Left cardiac atrium (tissue), 4 donors: ENCODE results near the gene CD300LD. TPM values are rescaled to one million over a fixed set of nuclear protein-coding genes. Genes with fewer than 3 reads are reported as not detected.
A peak's percentile ranks its signal among the peaks of the same experiment; 100 is the strongest.

Experiments used
- ATAC-seq, 2 donors: fragments of 200-7000 bp; cut with Tn5 transposase; one replicate each; pipeline ENCODE4 v1.9.1; 2020; ENCODE audit warnings: mild to moderate bottlenecking in 2 of 2, moderate library complexity in 2 of 2
- DNase-seq: peaks from one replicate; pipeline ENCODE4 v3.0.0-alpha.2; 2020
- intact Hi-C, 2 donors: fragments of 100-400 bp; cut with DNase I; formaldehyde crosslinking; loops; one replicate each; pipeline versions ENCODE4 v1.14.1 to v1.15.1; 2022 to 2023
- total RNA-seq, 2 donors: library from RNA; stranded (reverse); fragmentation: NEBNext Ultra II Directional; extraction: Animal tissue kit (Norgen Biotek cat#: 25700); gene quantifications; one replicate each; pipeline ENCODE4 v1.2.1, GENCODE V29; 2021
- donor health status: DM: no; HTN: yes; CAD: no.
- donor health status: DM: no; HTN: yes; CAD: no; lungs with severe emphysema.
- donor health status: DM: yes; HTN: yes; CAD: no.
- donor health status: Dilated cardiomyopathy.

Gene CD300LD
- total RNA-seq, 2 donors from 2014 or later: not detected

DNA sequence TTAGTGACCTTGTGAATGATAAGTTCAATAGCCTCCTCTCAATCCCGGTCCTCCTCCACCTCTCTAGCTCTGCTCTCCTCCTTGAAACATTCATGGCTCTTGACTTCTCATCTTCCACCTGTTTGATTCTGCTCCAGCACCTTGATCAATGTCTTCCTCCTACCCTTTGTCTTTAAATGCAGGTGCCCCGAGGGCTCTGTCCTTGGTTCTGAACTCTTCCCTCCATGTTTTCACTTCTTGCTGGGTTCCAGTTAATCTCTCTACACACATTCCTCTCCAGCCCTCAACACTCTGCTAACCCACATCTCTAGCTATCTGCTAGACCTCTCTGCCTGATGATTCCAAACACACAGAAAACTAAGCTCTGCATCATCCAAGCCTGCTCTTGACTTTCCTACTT, 18.0 kb upstream of the CD300LD start:
- ATAC-seq (no peak), DNase-seq (no peak)
- intact Hi-C loops: no loop called here

DNA sequence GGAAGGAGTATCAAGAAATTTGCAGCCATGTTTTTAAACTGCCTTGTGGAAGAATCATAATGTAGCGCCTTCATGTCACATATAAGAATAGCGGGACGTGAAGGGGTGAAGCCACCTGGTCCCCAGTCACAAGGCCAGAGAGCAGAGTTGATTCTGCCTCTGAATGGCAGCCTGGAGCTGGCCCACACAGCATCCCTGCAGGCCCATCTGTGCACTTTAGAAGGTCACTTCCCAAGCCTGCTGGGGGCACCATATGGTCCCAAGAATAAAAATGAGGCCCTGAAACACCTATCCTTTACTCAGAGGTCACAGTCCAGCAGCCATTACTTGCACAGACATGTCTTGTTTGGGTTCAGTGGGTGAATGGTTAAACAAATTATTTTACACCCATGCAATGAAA, 16.4 kb upstream of the CD300LD start:
- DNase-seq (no peak), ATAC-seq (no peak)
- intact Hi-C loops: no loop called here

DNA sequence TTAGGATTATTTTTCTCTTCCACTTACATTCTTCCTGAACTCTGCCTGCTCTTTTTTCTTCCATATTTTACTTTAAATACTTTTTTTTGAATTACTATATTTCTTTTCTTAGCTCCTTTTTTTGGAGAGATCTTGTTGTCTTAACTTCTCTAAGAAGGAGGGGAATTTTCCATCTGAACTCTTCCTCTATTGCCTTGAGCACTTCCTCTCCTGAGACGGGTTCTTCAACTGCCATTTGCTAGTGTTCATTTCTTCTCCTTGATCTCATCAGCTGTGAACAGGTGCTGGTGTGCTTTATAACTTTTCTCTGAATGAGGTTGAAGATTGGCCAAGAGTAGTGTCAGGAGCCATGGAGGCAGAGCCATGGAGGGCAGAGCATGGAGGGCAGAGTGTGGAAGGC, 15.1 kb upstream of the CD300LD start:
- DNase-seq (no peak), ATAC-seq (no peak)
- intact Hi-C loops: no loop called here

DNA sequence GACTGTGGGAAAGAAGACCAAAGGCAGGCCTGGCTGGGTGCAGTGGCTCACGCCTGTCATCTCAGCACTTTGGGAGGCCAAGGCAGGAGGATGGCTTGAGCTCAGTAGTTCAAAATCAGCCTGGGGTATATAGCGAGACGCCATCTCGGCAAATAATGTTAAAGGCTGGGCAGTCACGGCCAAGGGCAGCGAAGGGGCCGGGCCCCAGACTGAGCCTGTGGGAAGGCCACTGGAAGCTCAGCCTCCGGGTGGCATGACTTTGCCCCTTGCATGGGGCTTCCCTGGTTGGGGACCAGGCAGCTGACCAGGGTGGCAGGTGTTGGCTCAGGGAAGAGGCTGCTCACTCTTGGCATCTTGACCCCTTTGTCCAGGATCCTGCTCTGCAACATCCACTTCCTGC, 14.0 kb upstream of the CD300LD start:
- no peak for ATAC-seq
- no peak for DNase-seq
- intact Hi-C loops: no loop called here

DNA sequence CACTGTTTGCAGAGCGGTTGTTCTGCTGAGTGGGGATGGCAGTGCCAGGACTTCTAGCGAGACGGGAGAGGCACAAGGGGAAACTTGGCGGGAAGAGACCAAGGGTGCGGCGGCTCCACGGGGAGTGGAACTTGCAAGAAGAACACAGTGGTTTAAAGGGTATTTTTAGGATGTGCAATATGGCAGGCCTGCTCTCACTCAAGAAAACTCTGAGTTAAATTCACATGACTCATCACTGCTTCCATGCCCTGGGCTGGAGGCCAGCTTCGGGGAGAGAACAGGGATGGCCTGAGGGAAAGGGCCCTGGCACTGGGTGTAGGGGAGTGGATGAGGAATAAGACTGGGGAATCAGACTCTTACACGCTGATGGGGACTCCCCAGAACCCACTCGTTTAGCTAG, 13.3 kb upstream of the CD300LD start:
- DNase-seq (peak; percentile 72), ATAC-seq (peak; percentile 83 to 90)
- intact Hi-C loops: no loop called here

DNA sequence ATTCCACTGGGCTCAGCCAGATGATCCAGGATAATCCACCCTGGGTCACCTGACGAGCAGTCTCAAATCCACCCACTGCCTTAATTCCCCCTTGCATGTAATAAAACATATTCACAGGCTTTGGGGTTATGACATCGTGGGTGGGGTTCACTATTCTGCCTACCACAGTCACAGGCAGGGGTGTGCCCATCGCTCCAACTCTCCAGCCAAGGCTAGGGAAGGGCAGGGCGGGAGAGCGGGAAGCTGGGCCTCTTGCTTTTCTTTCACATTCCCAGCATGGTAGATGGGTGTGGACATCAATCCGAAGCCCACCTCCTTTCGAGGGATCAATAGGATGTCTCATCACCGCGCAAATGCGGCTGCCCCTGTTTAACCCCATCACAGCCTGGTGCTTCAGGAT, 12.7 kb upstream of the CD300LD start:
- DNase-seq (no peak), ATAC-seq (no peak)
- intact Hi-C loops: no loop called here

DNA sequence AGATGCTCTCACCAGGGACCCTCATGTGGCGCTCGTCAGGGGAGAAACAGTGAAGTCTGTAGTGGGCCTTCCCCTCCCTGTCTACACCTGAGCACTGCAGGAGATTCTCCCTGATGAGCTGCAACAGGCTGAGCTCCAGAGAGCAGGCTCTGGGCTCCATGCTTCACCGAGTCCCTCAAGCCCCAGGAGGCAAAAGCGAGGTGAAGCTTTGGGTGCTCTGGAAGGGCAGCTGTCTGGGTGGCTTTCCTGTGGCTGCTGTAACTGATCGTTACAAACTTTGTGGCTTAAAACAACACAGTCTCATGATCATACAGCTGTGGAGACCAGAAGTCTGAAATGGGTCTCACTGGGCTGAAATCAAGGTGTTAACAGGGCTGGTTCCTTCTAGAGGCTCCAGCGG, 12.1 kb upstream of the CD300LD start:
- intact Hi-C loops: no loop called here
- no peak for ATAC-seq
- DNase-seq: no peak

DNA sequence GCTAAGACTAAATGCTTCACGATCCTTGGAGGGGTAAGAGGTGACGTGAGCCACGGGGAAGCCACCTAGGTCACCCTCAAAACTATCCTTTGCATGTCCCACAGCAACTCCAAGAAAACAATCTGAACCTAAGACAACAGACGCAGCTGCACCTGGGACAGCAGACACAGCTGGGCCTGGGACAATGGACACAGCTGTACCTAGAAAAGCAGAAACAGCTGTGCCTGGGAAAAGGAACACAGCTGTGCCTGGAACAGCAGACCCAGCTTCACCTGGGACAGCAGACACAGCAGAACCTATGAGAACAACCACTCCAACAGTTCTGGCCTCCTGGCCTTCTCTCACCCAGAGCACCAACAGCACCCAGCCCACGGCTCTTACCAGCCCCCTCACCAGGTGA, 11.7 kb upstream of the CD300LD start:
- intact Hi-C loops: no loop called here
- DNase-seq (no peak), ATAC-seq (no peak)

DNA sequence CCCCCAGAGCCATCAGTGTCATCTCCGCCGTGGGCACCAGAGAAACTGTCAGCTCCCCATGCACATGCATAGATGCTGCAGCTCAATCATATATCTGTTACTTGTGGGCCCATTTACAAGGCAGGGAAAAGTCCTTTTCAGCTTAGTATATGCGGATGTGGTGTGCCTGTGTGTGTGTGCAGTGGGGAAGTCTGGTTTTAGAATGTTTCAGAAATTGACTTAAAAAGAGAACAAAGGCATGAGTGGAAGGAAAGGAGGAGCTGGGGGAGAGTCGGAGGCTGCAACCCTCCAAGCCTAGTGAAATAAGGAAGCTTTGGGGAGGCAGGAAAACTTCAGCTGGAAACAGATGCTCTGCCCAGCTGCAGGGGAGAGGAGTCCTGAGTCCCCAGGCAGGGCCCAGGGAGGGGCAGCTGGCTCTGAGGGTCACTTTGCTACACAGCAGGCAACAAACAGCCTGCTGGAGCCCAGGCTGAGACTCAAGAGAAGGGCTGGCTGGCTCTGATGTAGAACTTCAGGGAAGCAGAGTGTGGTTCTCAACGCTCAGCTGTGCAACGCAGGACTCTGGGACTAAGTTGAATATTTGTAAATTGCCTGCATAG, 11.1 kb upstream of the CD300LD start:
- DNase-seq (no peak), ATAC-seq (no peak)
- intact Hi-C loops: no loop called here

DNA sequence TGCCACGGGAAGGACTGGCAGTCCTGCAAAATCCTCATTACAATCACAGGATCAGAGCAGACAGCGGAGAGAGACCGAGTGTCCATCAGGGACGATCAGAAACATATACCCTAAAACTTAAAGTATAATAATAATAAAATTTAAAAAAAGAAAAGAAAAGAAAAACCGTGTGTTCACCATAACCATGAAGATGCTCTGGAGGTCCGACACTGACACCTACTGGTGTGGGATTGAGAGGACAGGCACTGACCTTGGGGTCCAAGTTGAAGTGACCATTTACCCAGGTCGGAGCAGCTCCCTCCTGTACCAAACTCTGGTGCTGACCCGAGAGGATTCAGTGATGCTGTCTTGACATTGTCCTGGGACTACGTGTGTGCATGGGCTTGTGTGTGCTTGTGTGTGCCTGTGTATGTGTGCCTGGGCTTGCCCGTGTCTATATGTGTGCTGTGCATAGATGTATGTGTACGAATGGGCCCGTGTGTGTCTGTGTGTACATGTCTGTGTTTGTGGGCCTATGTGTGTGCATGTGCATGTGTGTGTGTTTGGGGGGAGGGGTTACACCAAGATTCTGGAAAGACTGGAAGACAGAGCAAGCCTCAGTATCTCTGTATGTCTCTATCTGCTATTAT, 10.0 kb upstream of the CD300LD start:
- intact Hi-C loops: no loop called here
- DNase-seq (no peak), ATAC-seq (peak in 1 of 2 donors; percentile 18)

DNA sequence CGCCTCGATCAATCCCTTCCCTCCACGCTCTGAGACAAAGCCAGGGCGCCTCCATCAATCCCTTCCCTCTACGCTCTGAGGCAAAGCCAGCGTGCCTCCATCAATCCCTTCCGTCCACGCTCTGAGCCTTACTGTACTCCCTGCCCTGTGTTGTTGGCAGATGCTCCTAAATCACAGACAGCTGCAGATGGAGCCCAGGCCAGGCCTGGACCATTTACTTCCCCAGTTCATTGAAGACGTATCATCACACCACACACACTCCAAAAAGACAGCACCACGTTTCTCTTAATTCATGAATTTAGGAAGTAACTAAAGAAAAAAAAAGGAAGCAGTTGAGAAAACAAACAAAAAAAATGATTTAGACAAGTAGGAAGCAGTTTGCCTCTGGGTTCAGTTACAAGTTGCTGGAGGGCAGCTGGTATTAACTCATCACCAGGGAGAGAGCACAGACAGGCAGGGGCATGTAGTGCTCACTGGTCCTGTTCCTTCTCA, 7.4 kb upstream of the CD300LD start:
- DNase-seq: no peak

DNA sequence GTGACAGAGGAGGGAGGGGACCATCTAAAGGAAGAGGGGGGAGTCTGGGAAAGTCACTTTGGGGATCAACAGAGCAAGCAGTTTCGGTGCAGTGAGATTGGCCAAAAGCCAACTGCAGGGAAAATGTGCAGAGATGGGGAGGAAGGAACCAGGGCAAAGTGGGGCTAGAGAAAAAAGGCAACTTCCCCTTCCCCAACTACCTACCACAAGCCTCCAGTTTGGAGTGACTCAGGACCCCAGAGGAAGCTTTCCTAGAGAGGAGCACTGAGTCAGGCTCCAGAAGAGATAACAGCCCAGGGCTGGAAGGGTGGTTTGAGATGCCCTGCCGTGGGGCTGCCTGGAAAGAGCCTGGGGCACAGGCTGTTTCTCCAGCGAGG, 6.9 kb upstream of the CD300LD start:
- peak in 1 of 2 donors; percentile 40 for ATAC-seq
- DNase-seq: no peak
- intact Hi-C loops: no loop called here

More for the DNA sequence above, 7.4 kb upstream of the CD300LD start:
- ATAC-seq: peak in 1 of 2 donors; percentile 69
- intact Hi-C loops: no loop called here

DNA sequence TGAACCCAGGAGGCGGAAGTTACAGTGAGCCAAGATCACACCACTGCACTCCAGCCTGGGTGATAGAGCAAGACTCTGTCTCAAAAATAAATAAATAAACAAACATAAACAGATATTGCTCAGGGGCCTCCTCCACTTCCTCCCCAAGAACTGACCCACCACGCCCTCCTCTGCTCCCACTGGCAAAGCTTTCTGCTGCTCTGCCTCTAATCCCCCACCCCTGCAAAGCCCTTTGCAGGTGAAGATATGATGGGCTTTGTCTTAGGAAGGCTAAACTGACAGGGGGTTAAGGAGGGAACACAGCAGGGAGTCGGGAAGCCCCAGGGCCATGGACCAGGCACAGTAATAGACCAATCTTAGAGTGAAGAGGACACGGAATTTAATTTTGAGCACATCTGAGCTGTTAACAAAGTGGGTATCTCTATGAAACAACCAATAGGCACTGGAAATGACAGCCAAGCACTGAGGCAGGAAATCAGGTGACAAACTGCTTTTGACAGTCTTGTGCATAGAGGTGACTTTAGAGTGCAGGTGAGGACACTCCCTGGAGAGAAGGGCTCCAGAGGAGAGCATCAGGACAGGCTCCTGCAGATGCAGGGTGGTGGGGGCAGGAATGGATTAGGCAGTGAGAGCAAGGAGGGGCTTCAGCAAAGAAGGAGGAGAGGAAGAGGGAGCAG, 6.4 kb upstream of the CD300LD start:
- no peak for DNase-seq
- no peak for ATAC-seq
- intact Hi-C loops: no loop called here

DNA sequence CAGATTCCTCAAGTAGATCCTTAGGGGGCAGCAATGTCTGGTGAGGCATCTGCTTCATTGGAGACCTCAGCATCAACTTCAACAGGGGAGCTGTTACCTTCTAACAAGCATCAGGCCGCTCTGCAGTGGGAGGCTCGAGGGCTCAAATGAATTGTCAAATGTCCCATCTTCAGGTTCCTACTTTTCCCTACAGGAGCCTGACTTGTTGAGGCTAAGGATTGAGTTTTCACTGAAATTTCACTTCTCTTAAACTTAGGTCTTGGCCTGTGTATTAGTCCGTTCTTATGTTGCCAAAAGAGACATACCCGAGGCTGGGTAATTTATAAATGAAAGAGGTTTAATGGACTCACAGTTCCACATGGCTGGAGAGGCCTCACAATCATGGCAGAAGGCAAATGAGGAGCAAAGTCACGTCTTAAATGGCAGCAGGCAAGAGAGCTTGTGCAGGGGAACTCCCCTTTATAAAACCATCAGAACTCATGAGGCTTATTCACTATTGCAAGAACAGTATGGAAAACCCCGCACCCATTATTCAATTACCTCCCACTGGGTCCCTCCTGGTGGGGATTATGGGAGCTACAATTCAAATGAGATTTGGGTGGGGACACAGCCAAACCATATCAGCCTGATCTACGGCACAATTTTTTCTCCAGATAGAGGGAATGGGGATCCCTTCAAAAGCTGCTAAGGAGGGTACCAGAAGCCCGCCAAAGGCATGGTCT, 5.1 kb upstream of the CD300LD start:
- intact Hi-C loops: no loop called here
- DNase-seq: no peak
- ATAC-seq: no peak

DNA sequence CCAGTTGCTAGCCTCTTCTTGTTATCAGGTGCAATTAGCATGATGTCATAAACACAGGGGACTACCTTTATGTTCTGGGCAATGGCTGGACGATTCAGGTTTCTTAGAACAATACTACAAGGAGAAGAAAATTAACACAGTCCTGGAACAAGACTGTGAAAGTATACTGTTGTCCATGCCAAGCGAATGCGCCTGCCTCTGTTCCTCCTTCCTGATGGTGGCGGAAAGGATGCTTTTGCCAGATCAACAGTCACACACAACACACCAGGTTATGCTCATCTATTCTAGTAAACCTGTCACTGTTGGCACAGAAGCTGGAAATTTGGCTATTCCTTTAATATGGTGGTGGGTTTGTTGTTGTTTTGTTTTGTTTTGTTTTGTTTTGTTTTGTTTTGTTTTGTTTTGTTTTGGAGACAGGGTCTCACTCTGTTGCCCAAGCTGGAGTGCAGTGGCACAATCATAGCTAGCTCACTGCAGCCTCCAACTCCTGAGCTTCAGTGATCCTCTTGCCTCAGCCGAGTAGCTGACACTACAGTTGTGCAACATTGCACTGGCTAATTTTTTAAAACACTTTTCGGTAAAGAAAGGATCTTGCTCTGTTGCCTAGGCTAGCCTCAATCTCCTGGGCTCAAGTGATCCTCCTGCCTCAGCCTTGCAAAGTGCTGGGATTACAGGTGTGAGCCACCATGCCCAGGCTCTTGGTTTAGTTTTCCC, 3.1 kb upstream of the CD300LD start:
- no peak for ATAC-seq
- intact Hi-C loops: no loop called here

DNA sequence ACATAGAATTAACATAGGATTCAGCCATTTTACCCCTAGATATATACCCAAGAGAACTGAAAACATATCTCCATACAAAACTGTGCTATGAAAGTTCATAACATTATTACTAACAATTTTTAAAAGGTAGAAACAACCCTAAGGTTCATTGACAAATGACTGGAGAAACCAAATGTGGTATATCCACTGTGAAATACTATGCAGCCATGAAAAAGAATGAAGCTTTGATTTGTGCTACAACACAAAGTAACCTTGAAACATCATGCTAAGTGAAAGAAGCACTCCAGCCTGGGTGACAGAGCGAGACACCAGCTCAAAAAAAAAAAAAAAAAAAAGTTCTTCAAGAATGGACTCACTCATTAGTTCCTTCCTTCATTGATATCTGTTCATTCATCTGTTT, 580 bp downstream of the CD300LD start:
- intact Hi-C loops: no loop called here

More for the DNA sequence above, 3.1 kb upstream of the CD300LD start:
- DNase-seq: no peak

DNA sequence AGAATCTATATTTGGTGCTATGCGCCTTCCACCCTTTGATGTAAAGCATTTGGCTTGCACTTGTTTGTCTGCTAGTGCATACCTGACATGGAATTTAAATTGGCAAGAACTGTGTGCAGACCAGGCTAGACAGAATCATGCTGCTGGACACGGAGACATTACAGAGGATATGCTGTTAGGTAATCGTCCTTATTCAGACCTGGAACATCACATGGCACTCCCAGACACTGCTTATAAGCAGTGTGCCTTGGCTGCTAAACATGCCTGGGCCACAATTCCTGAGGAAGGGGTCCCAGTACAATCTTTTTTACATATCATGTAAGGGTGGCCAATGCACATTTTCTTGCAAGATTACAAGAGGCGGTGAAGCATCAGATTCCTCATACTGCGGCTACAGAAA, 6.4 kb downstream of the CD300LD start:
- intact Hi-C loops: no loop called here
- ATAC-seq (no peak), DNase-seq (no peak)

More for the DNA sequence above, 580 bp downstream of the CD300LD start:
- ATAC-seq: no peak
- no peak for DNase-seq

DNA sequence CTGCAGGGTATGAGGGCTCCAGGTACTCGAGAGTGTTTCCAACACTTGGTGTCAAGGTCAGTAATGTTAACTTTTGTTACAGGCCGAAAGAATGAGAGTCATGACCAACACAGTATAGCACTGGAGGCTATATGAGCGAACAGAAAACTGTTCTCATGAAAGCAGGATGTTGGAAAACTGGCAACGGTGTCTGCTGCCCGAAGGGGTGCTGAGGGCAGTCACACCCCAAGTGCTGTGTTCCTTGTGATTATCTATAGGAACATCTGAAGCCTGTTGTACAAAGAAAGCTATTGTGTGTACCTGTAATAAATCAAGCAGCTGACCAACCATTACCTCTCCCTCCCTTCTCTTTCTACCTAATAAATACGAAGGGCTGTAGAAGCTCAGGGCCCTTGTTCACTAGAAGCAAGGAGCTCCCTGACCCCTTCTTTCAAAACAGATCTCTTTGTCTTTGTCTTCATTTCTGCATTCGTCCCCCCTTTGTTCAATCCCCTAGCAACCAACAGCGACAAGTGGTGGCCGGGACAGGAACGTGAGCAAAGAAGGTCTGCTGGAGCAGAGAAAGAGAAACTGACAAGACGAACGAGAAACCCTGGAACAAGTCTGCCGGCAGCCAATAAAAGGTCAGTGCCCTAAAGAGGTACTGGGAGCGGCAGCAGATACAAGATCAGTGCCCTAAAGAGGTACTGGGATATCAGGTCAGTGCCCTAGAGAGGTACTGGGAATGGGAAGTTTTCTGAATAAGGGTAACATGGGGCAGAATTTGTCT, 7.6 kb downstream of the CD300LD start:
- ATAC-seq (no peak), DNase-seq (no peak)
- intact Hi-C loops: no loop called here

DNA sequence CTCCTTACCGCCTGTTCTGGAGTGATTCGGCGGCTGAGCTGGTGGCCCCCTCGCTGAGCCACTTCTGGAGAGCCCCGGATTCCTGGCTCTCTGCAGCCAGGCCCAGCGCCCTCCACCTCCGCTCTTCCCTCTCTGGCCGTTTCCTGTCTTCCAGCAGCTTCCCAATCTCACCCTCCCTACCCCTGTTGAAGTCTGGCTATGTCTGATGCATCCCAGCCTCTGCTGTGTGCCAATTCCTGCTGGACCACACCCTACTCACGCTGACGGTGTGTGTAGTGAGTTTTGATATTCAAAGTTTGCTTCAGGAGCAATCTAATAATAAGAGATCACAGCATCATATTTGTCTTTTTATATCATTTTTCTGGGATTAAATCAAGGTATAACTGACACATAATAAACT, 9.4 kb downstream of the CD300LD start:
- ATAC-seq: peak; percentile 30 to 94
- intact Hi-C loops: no loop called here
- DNase-seq: no peak
